AG04450 (cell line): Measurements from ENCODE around the gene MRPL3. TPM values are rescaled to one million over a fixed set of nuclear protein-coding genes. Genes with fewer than 3 reads are reported as not detected.

Experiments
- CTCF ChIA-PET: fragments of 300-600, 350-600 bp; formaldehyde crosslinking; extraction: SDS; loops from one replicate; lab custom pipeline; 2022; ENCODE audit warnings: antibody characterized with exemption, inconsistent platforms; lab: Charles Lee
- POLR2A ChIA-PET: fragments of 350-600 bp; formaldehyde crosslinking; extraction: SDS; loops from one replicate; lab custom pipeline; 2021; ENCODE audit warnings: antibody characterized with exemption, inconsistent platforms; lab: Yijun Ruan, JAX
- DNase-seq: peaks from one replicate; pipeline ENCODE4 v3.0.0-alpha.2; 2011; ENCODE audit warnings: low read depth, low spot score
- H3K27ac ChIP-seq: one replicate; pipeline ENCODE4 v1.5.1; 2012; ENCODE audit warnings: low read depth, low read length, control low read depth
- H3K27me3 ChIP-seq: one replicate; pipeline ENCODE4 v1.6.0; 2012; ENCODE audit warnings: low read length; ENCODE audit not compliant: control insufficient read depth, insufficient read depth
- H3K4me3 ChIP-seq: 2 replicates; pipeline ENCODE4 v1.5.1; 2011; ENCODE audit warnings: mild to moderate bottlenecking, low read depth, low read length, control low read depth
- H3K9me3 ChIP-seq: 2 replicates; pipeline ENCODE4 v1.5.1; 2012; ENCODE audit warnings: low read length; ENCODE audit not compliant: control insufficient read depth, insufficient read depth
- CTCF ChIP-seq: IDR thresholded peaks from 2 replicates; pipeline ENCODE4 v1.5.1; 2011; ENCODE audit warnings: low read depth, low read length, control low read depth, inconsistent platforms
- polyA plus RNA-seq: library from polyadenylated mRNA; depleted of rRNA; stranded (reverse); fragments of >200 nt; gene quantifications from 2 replicates; pipeline ENCODE4 v1.2.3, GENCODE V29; 2011

Gene MRPL3
- polyA plus RNA-seq, 1 experiment, result 192 TPM

- DNase-seq, result no peak
- Histone ChIP-seq H3K27me3 (no peaks in the 10 kb centered on the region), H3K9me3 (no peaks in the 10 kb centered on the region), H3K4me3 (no peak overlapping the region), H3K27ac (no peak overlapping the region)
- ChIA-PET POLR2A (no interaction called here), CTCF (no interaction called here)
- no peak for TF ChIP-seq CTCF
Measured at GRCh38 chr3:131518680-131519079, 15.9 kb upstream of the MRPL3 start.

- no peak for DNase-seq
- ChIA-PET CTCF (interaction anchor here (1.7 kb wide), 1 partner anchor 21 kb away, joined by 5 read pairs; no protein-coding TSS in a partner anchor), POLR2A (no interaction called here)
- H3K9me3 ChIP-seq, result no peaks in the 10 kb centered on the region; the same call in 1 of the 2 replicates
- H3K27me3 ChIP-seq, result peaks cover 3% of the 10 kb centered on the region
- no peak for TF ChIP-seq CTCF
- no peak overlapping the region for H3K4me3 ChIP-seq
- H3K27ac ChIP-seq, result no peak overlapping the region
Measured at GRCh38 chr3:131505421-131505820, 2.6 kb upstream of the MRPL3 start.

DNA sequence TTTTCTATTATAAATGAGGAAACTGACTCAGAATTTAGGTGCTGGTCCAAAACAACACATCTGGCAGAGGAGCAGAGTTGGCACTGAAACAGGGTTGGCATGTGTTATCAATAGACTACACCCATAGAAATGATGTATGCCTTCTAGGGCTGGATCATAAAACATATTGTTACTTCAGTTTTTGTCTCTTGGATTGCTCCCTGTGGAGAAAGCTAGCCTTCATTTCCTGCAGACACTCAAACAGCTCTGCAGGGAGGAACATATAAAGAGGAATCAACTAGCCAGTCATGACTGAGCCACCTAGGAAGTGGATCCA is 507 bp upstream of the MRPL3 start:
- H3K27ac ChIP-seq, result no peak overlapping the region
- DNase-seq, result no peak
- ChIA-PET CTCF (no interaction called here), POLR2A (no interaction called here)
- no peaks in the 10 kb centered on the region; the same call in 1 of the 2 replicates for H3K9me3 ChIP-seq
- H3K4me3 ChIP-seq, result peak overlapping the region; percentile 99
- peaks cover 3% of the 10 kb centered on the region for H3K27me3 ChIP-seq
- no peak for TF ChIP-seq CTCF

DNA sequence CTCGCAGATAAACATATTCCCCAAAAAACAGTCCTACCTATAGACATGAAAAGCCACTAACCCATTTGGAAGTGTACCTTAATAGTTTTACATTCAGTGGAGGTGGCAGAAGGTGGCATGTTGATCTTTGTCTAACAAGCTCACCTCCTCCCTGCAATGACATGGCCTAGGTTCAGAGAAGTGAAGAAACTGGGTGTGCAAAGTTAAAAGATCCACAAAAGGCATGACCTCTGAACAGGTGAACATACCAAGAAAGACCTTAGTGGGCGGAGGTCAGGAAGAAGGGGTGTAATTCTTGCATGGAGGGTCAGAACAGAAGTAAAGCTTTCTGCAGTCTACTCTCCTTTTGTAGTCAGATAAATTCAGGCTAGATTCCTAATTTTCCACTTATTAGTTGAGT is 822 bp downstream of the MRPL3 start:
- H3K9me3 ChIP-seq, result no peaks in the 10 kb centered on the region; the same call in 1 of the 2 replicates
- ChIA-PET CTCF (no interaction called here), POLR2A (no interaction called here)
- TF ChIP-seq CTCF, result no peak
- no peak overlapping the region for H3K27ac ChIP-seq
- DNase-seq, result no peak
- peaks cover under 1% of the 10 kb centered on the region for H3K27me3 ChIP-seq
- H3K4me3 ChIP-seq, result peak overlapping the region; percentile 99

- H3K9me3 ChIP-seq, result no peaks in the 10 kb centered on the region
- TF ChIP-seq CTCF, result no peak
- ChIA-PET CTCF (no interaction called here), POLR2A (no interaction called here)
- H3K4me3 ChIP-seq, result no peak overlapping the region
- H3K27me3 ChIP-seq, result no peaks in the 10 kb centered on the region
- H3K27ac ChIP-seq, result no peak overlapping the region
- no peak for DNase-seq
Measured at GRCh38 chr3:131494706-131495105, 8.1 kb downstream of the MRPL3 start.
